GM21528 (cell line): Measurements from ENCODE around the gene IL2.

Experiments used
- ATAC-seq: cut with Tn5 transposase; IDR thresholded peaks from one replicate; pipeline ENCODE4 v1.9.1; 2021; ENCODE audit warnings: mild to moderate bottlenecking, moderate library complexity; ENCODE audit not compliant: unreplicated experiment, low FRiP score

IL2 gene

GRCh38 chr4:122456231-122457116, at the start of gene IL2:
Gene IL2, minus strand, starts transcription at chr4:122456725. Its CDS starts 285 bp downstream, at chr4:122456440.
- ATAC-seq, result no peak

GRCh38 chr4:122503214-122503613, 46.7 kb upstream of the IL2 start:
- no peak for ATAC-seq

GRCh38 chr4:122500852-122501501, 44.5 kb upstream of the IL2 start:
- ATAC-seq, result no peak

DNA sequence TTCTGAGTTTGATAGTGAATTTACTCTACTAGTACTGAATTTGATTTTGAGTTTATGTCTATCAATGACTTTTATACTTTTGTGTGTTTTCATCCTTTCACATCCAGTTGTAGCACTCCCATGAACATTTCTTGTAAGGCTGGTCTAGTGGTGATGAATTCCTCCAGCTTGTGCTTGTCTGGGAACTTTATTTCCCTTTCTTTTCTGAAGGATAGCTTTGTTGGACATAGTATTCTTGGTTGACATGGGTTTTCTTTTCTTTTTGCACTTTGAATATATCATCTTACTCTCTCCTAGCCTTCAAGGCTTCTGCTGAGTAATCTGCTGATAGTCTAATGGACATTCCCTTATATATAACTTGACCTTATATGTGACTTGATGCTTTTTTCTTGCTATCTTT, 32.5 kb upstream of the IL2 start:
- ATAC-seq, result no peak

DNA sequence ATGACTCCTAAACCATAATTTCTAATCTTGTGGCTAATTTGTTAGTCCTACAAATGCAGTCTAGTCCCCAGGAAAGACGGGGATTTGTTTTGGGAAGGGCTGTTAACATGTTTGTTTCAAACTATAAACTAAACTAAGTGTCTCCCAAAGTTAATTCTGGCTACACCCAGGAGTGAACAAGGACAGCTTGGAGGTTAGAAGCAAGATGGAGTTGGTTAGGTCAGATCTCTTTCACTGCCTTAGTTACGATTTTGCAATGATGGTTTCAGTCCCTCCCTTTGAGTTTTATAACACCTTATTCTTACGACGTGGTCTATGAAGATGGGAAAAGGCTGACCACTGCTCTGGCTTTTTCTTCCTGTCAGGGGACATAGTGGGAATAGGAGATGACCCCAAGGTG, 27.0 kb upstream of the IL2 start:
- no peak for ATAC-seq

GRCh38 chr4:122481766-122482405, 25.4 kb upstream of the IL2 start:
- ATAC-seq, result no peak

GRCh38 chr4:122480655-122481487, 24.3 kb upstream of the IL2 start:
- ATAC-seq, result no peak

DNA sequence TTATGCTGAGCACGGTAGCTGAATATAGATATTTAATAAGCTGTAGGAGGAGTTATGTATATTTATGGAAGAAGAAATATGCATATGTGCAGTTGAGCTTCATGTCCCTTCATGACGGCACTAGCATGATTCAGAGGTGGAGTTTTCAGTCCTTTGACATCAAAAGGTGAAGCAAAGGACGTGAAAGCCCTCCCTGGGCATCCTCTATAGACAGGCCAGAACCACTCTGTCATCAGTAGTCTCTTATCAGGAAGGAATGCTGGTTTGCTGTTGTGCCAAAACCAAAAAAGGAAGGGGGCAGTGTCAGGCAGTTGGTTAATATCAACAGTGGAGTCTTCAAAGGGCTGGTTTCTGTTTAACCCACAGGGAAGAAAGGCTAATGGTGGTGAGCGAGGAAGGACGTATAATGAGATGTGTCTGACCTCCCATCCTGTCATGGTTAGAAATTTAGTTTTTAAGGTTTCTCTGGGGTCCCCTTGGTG, 23.5 kb upstream of the IL2 start:
- no peak for ATAC-seq

- ATAC-seq, result no peak
These were observed 20.2 kb upstream of the IL2 start for GRCh38 chr4:122476745-122477144.

- ATAC-seq, result no peak
These were observed 19.6 kb upstream of the IL2 start for GRCh38 chr4:122476126-122476525.

DNA sequence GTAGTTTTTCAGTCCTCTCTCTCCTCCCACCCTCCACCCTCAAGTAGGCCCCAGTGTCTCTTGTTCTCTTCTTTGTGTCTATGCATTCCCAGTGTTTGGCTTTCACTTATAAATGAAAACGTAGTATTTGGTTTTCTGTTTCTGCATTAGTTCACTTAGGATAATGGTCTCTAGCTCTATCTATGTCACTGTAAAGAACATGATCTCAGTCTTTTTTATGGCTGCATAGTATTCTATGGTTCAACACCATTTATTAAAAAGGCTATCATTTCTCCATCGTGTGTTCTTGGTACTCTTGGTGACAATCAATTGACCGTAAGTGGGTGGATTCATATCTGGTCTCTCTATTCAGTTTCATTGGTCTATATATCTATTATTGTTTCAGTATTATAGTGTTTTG, 18.7 kb upstream of the IL2 start:
- ATAC-seq, result no peak

GRCh38 chr4:122469457-122469856, 12.9 kb upstream of the IL2 start:
- no peak for ATAC-seq

GRCh38 chr4:122458625-122459024, 2.1 kb upstream of the IL2 start:
- peak; percentile 79 for ATAC-seq

- ATAC-seq, result no peak
These were observed 3.0 kb downstream of the IL2 start for GRCh38 chr4:122453384-122453995.

DNA sequence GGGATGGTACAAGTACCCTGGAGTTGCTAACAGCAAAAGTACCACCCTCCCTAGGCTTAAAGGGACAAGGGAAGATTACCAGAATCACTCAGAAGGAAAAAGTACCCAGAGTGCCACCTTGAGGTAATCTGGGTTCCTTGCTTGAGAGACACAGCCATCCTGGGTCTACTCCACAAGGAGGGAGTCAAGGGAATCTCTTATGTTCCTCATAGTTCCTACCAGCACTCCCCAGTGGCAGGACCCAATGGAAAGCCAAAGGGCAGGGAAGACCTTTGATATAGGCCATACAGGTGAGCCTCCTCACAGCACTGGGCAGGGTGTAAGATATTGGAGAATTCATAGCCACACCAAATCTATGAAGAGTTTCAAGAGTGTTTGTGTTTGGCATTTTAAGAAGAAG, 5.7 kb downstream of the IL2 start:
- ATAC-seq, result no peak

DNA sequence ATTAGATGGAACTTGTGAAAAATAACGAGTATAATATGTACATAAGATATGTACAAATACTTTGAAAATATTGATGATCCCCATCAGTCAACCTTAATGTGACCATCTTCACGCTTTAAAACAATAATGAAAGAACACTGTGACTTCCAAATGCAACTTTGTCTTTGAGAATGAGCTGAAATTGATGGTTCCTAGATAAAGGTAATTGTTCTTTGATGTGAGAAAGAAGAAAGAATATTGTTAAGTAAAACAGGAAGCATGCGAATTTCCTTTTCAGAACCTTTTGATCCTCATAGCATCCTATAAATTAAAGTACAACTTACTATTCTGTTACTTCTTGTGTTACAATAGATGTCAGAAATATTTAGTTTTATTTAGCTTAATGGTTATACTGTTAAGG, 22.2 kb downstream of the IL2 start:
- no peak for ATAC-seq

DNA sequence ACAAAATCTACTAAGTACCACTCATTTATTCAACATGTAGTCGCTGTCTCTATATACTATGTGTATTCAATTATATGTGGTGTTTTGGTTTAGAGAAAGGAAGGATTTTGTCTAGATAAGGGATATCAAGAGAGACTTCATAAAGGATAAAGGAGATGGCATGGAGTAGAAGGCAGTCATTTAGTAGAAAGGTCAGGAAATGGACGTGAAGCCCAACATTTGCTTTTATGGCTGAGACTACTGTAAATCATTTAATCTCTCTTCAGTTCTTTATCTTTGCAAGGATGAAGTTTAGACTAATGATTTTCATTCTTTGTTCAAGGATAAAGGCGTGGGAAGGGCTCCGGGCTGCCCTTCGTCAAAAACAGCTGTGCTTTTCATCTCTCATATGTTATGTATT, 25.2 kb downstream of the IL2 start:
- ATAC-seq, result no peak

GRCh38 chr4:122423246-122423645, 33.3 kb downstream of the IL2 start:
- no peak for ATAC-seq

DNA sequence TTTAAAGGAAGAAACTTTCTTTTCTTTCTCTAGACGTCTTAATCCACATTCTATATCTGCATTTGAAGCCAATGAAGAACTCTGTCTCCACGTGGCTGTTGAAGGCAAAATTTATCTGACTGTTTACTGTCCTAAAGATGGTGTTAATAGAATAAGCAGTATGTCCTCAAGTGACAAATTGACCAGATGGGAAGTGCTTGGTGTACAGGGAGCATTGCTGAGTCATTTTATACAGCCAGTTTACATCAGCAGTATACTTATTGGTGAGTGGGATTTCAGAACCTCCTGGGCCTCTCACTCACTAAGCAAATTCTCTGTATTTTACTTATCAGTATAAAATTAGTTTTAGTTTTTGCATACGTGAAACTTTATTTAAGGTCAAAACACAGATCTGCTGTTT, 44.0 kb downstream of the IL2 start:
- ATAC-seq, result no peak

GRCh38 chr4:122403861-122404260, 52.7 kb downstream of the IL2 start:
- no peak for ATAC-seq
